HG02885 (cell line): Measurements from ENCODE around the gene TRUB1.

Source experiments
- ATAC-seq: cut with Tn5 transposase; IDR thresholded peaks from one replicate; pipeline ENCODE4 v1.9.1; 2021; ENCODE audit warnings: mild to moderate bottlenecking; ENCODE audit not compliant: unreplicated experiment, poor library complexity

Gene TRUB1

GRCh38 chr10:115026056-115026745 is 88.2 kb downstream of the TRUB1 start:
- no peak for ATAC-seq

- no peak for ATAC-seq
Measured at GRCh38 chr10:115026746-115027140, 88.7 kb downstream of the TRUB1 start.
